Omental fat pad (tissue), 4 donors: Measurements from ENCODE around the gene RNPS1. TPM values are rescaled to one million over a fixed set of nuclear protein-coding genes. Genes with fewer than 3 reads are reported as not detected.

Source experiments
- ATAC-seq: fragments of 150-250 bp; one replicate; pipeline ENCODE4 v1.9.1; 2016; ENCODE audit warnings: mild to moderate bottlenecking, moderate library complexity; ENCODE audit not compliant: low FRiP score
- DNase-seq: peaks from one replicate; pipeline ENCODE4 v3.0.0-alpha.2; 2019; ENCODE audit warnings: low spot score
- CTCF ChIP-seq, 3 donors: fragments of 450-650 bp; IDR thresholded peaks; one replicate each; pipeline ENCODE4 v1.5.1; 2016 to 2017; ENCODE audit warnings: antibody characterized with exemption in 3 of 3, mild to moderate bottlenecking in 3 of 3, moderate library complexity in 2 of 3
- total RNA-seq, 4 donors: library from RNA; depleted of rRNA; stranded (reverse); fragments of >200 nt; gene quantifications; one replicate each; pipeline ENCODE4 v1.1.0, GENCODE V29; 2016

The RNPS1 gene
- total RNA-seq, 4 donors from 2014 or later: 84.9 to 171 (median 92.2) TPM

GRCh38 chr16:2297506-2297860, 29.6 kb upstream of the RNPS1 start:
- TF ChIP-seq CTCF (IDR thresholded peaks at IDR 0.05): no peak
- no peak for ATAC-seq
- DNase-seq: no peak

GRCh38 chr16:2296661-2297505, 29.0 kb upstream of the RNPS1 start:
- ATAC-seq: peak; percentile 68

GRCh38 chr16:2295056-2295798, 27.3 kb upstream of the RNPS1 start:
- DNase-seq: no peak
- TF ChIP-seq CTCF (IDR thresholded peaks at IDR 0.05): no peak
- ATAC-seq: no peak

More at GRCh38 chr16:2296661-2297505, 29.0 kb upstream of the RNPS1 start:
- no peak for DNase-seq
- no peak for TF ChIP-seq CTCF (IDR thresholded peaks at IDR 0.05)

- DNase-seq (no peak), ATAC-seq (no peak)
- TF ChIP-seq CTCF (IDR thresholded peaks at IDR 0.05): no peak
Observed at GRCh38 chr16:2292221-2292620, 24.3 kb upstream of the RNPS1 start.

- TF ChIP-seq CTCF (IDR thresholded peaks at IDR 0.05): no peak
- ATAC-seq (no peak), DNase-seq (no peak)
Observed at GRCh38 chr16:2289282-2289681, 21.4 kb upstream of the RNPS1 start.

- DNase-seq: no peak
- ATAC-seq: no peak
- TF ChIP-seq CTCF (IDR thresholded peaks at IDR 0.05): no peak
Observed at GRCh38 chr16:2288726-2289125, 20.8 kb upstream of the RNPS1 start.
